Measurements from ENCODE around the gene LYPD5.

The LYPD5 gene

GRCh38 chr19:43804432-43804831 is 2.2 kb upstream of the LYPD5 start:
- no peak for DNase-seq

GRCh38 chr19:43799502-43800142 is 2.6 kb downstream of the LYPD5 start:
- no peak for DNase-seq

DNA sequence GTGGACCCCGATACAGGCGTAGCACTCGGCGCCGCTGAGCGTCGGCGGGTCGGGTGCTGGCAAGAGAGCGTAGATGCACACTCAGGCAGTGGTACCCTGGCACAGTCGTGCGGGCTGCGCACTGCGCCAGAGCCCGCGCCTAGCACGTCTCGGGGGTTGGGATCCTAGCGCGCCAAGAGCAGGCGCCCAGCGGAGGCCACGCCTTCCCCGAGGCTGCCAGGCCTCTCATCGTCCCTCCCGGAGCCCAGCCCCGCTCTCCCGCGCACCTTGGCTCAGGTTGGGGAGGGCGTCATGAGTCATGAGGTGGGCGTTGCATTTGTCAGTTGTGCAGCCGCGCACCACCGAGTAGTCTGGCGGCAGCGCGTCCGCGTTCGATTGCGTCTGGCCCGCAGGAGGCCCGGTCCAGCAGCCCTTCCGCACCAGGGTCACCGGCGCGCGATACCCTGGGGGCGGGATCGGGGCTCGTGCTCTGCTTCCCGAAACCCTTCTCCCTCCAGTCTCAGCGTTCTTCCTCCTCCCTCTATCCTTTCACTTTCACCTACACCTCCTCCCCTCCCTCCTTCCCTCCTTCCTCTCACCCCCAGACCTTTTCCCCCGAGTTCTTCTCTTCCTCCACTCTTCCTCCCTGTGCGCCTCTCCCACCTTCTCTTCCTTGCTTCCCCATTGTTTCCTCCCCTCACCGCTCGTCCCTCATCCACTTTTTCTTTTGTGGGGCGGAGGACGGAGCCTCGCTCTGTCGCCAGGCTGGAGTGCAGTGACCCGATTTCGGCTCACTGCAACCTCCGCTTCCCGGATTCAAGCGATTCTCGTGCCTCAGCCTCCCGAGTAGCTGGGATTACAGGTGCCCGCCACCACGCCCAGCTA is 3.5 kb downstream of the LYPD5 start:
- DNase-seq = no peak

GRCh38 chr19:43798026-43798545 is 4.2 kb downstream of the LYPD5 start:
- no peak for DNase-seq

- DNase-seq = no peak
Observed at GRCh38 chr19:43797556-43797955, 4.7 kb downstream of the LYPD5 start.

DNA sequence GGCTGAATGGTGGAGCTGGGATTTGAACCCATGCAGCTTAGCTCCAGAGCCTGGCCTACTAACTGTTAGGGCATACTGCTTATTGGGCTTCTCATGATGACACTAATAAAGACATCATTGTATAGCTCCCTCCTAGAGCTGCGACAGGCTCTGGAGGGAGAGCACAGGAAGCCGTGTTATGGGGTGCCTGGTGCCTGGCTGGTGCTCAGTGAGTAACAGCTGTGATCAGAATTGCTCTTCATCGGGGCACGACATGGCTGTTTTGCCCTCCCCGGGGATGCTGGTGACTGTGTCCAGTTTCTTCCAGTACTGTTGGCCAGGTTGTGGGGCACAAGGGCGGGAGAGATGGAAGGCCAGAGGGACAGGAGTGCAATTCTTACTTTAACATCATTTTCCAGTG is 5.1 kb downstream of the LYPD5 start:
- DNase-seq = no peak

DNA sequence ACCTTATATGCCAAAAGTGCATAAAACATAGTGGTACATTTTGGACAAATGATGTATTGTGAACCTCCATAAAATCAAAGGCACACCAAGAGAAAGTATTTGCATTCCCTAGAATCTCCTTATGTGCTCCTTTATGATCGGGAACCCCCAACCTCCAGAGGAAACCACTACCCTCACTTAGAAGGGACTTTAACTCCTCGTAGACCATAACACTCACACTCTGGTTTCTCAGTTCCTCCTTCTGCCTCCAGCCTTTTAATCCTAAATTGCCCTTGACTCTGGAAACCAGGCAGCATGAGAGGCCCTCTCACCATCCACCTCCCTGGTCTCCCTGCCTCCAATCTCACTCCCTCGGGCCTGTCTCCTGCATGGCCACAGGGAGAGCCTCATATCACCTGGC is 11.7 kb downstream of the LYPD5 start:
- DNase-seq = no peak

- no peak for DNase-seq
Observed at GRCh38 chr19:43789029-43789428, 13.2 kb downstream of the LYPD5 start.

DNA sequence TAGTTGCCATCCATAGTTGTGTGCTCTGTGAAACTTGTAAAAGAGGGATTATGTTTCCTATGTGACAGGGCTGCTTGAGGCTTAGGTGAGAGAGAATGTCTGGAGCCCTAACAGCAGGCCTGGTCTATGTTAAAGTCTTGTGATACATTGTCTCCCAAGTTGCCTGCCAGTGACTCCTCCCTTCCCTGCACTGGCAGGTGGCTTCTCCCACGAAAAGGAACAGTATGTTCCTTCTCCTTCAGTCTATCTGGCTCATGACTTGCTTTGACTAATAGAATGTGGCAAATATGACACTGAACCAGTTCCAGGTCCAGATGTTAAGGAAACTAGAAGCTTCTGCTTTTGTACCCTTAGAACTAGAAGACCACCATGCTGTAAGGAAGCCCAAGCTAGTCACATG is 15.6 kb downstream of the LYPD5 start:
- DNase-seq = no peak

GRCh38 chr19:43784981-43785808 is 17.1 kb downstream of the LYPD5 start:
- DNase-seq = no peak

DNA sequence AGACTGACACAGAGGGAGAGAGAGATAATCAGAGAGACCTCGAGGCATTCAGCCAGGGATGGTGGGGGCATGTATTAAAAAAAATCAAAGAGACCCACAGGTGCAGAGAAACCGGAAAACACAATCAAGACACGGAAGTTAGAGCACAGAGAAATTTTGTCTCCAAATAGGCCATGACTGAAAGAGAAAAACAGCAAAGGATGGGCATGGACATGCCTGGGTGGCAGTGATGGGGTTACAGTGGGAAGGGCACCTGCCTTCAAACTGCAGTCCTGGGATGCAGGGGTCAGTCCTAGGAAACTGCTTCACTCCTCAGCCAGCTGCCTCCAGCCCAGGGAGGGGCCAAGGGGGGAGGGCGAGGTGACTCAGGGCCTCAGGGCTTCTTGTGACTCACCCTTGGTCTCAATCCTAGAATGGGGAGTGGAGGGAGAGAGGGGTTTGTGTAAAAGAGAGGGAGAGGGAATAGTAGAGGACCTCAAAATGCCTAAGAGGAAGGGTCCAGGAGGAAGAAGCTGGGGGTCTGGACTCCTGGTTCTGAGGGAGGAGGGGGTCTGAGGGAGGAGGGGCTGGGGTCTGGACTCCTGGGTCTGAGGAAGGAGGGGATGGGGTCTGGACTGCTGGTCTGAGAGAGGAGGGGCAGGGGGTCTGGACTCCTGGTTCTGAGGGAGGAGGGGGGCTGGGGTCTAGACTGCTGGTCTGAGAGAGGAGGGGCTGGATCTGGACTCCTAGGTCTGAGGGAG is 17.8 kb downstream of the LYPD5 start:
- DNase-seq = no peak

GRCh38 chr19:43783636-43784035 is 18.6 kb downstream of the LYPD5 start:
- DNase-seq = no peak

GRCh38 chr19:43782689-43783231 is 19.5 kb downstream of the LYPD5 start:
- no peak for DNase-seq

DNA sequence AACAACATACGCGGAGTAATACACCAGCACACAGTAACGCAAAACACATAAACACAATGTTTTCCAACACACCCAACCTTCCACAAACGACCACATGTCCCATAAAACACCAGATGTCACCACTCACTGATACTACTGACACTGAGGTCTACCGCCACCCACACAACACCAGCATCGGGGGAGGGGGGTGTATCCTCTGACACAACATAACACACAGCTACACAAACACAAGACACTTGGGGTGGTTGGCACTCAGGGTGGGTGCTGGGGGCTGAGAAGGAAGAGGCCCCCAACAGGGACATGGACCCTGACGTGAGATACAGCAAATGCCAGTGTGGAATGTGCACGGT is 20.0 kb downstream of the LYPD5 start:
- DNase-seq = no peak

DNA sequence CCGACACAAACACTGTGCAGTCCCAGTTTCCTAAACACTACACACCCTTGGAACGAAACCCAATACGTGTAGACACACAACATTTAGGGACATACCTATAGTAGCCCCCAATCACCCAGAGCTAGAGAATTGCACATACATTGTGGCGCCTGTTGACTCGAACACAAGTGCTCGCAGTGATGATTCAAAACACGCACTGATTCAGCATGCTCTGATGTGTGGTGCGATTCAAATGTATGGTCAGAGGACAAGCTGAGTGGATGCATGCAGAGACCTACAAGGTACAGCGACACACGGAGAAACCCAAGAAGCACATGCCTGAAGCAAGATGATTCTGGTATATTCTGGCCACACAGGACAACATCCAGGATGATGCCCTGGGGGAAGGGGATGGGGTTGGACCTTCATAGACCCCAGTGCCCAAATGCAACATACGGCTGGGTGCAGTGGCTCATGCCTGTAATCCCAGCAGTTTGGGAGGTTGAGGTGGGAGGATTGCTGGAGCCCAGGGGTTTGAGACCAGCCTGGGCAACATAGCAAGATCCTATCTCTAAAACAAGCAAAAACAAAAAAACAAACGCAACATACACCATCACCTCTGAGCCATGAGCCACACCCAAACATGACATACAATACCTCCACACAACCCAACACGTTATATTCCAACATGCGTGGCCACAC is 20.5 kb downstream of the LYPD5 start:
- no peak for DNase-seq

GRCh38 chr19:43780706-43781525 is 21.3 kb downstream of the LYPD5 start, which contains the start of gene KCNN4:
KCNN4 (minus strand) TSS chr19:43780973; CDS start chr19:43780861, 112 bp downstream.
- DNase-seq = no peak

DNA sequence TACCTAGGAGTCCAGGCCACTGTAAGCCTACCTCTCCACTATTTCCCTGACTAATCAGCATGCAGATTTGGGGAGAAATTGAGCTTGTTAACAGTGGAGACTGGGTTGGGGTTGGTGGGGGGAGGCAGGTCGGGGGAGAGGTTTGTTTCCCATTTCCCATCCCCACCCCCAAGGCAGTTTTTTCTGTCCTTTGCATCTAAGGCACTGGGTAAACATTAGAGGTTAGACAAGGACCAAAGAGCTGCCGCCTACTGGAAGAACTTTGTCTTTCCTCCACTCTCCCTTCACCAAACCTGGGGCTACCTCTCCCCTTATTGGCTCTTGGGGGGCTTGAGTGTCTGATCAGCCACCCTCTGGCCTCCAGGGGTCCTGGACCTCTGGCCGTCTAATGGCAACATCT is 22.4 kb downstream of the LYPD5 start:
- no peak for DNase-seq

DNA sequence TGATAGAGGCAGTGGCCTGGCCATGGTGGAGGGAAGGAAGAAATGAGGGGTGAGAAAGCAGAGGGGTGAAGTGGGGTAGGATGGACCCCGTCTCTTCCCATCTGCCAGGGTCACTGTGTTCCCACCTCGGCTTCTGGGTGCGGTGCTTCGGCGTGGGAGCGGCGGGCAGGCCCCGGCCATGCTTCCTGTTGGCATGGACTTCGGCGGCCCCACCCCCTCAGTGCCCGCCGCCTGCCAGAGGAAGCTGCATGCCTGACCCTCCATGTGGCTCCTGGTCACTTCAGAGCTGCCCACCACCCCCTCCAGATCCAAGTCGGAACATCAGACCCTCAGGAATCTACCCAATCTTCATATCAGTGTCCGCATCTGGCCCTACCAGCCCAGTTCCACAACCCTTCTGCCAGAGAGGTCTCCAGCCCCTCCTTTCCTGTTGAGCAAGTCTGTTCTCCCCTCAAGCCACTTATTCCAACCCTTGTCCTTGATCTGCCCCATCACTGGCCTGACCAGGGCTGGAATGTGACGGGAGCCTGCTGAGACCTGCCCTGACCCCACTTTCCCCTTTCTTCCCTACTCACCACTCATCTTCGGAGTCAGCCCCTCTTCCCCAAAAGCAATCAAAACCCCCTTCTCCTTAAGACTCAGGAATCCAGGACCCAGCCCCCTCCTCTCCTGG is 23.0 kb downstream of the LYPD5 start:
- DNase-seq = no peak

DNA sequence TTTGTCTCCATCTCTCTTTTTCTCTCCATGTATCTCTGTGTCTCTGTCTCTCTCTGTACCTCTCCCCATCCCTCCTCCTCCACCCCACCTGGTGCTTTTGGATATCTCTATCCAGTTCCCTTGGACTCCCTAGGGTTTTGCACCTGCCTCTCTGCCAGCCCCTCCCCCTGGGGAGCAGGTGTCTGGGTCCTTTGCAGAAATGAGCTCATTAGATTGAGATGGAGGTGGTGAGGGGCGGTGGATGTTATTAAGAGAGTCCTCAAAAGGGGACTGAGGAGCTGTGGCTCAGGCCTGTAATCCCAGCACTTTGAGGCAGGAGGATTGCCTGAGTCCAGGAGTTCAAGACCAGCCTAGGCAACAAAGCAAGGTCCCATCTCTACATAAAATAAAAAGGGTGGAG is 23.6 kb downstream of the LYPD5 start:
- DNase-seq = no peak

GRCh38 chr19:43777163-43777695 is 25.0 kb downstream of the LYPD5 start:
- no peak for DNase-seq
